Subcutaneous abdominal adipose tissue (tissue), 5 donors: ENCODE data around the gene TWIST2.

ENCODE experiments used
- H3K27ac ChIP-seq: one replicate; pipeline ENCODE4 v1.7.0; 2013; ENCODE audit warnings: low read depth, mild to moderate bottlenecking, inconsistent platforms, low read length, moderate library complexity
- H3K27me3 ChIP-seq, 5 donors: one replicate each; pipeline ENCODE4 v1.7.0; 2013; ENCODE audit warnings: low read length in 5 of 5, inconsistent platforms in 1 of 5; ENCODE audit not compliant: control insufficient read depth in 5 of 5, insufficient read depth in 4 of 5
- H3K36me3 ChIP-seq, 5 donors: one replicate each; pipeline ENCODE4 v1.7.0; 2013; ENCODE audit warnings: low read length in 5 of 5; ENCODE audit not compliant: control insufficient read depth in 5 of 5, insufficient read depth in 5 of 5
- H3K4me1 ChIP-seq, 5 donors: one replicate each; pipeline ENCODE4 v1.7.0; 2013; ENCODE audit warnings: low read length in 5 of 5, mild to moderate bottlenecking in 3 of 5, moderate library complexity in 1 of 5; ENCODE audit not compliant: control insufficient read depth in 5 of 5, insufficient read depth in 5 of 5
- H3K4me3 ChIP-seq, 5 donors: one replicate each; pipeline ENCODE4 v1.7.0; 2013; ENCODE audit warnings: low read length in 5 of 5, low read depth in 1 of 5
- H3K9ac ChIP-seq, 5 donors: one replicate each; pipeline ENCODE4 v1.7.0; 2013; ENCODE audit warnings: low read length in 5 of 5, mild to moderate bottlenecking in 4 of 5, moderate library complexity in 3 of 5
- H3K9me3 ChIP-seq, 5 donors: one replicate each; pipeline ENCODE4 v1.7.0; 2013; ENCODE audit warnings: low read length in 5 of 5; ENCODE audit not compliant: control insufficient read depth in 5 of 5
- donor health status: healthy.
- donor health status: healthy.
- donor health status: healthy.
- donor health status: healthy.
- donor health status: healthy.

The TWIST2 gene

DNA sequence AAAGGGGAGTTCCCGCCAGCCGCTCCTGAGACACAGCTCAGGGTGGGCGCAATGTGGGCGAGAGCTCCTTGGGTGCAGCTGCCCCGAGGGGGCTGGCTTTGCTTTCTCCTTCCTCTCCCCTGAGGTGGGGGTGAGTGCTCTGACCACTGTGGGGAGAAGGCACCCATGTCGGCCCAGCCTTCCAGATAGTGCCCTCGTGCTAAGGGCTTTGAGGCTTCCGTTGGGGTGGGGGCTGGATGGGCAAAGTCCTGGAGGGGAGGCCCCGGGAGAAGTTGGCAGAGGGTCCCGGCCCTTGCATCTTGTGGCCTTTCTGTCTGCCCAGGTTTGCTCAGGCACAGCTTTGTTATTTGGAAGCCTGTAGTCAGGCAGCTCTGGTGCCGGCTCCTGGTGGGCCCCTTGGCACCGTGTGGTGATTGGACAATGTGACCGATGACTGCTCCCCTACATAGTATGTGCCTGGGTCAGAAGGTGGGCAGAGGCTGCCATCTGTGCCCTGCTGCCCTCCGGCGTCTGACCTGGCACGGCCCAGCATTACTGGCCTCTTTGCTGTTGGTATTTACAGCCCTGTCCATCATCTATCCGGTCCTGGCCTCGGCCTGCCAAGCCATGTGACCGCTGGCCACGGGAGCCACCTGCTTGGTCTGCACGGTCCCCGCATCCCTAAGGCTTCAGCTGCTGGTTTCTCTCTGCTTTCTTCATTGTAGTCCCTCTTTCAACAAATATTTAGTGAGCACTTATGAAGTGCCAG, 50.8 kb downstream of the TWIST2 start:
- no peaks in the 10 kb centered on the region for H3K9me3 ChIP-seq
- no peaks in the 10 kb centered on the region for H3K36me3 ChIP-seq
- peaks cover 0 to 2% (median 0%) of the 10 kb centered on the region in 5 donors for H3K27me3 ChIP-seq
- H3K4me1 ChIP-seq, result peaks cover 18 to 82% (median 78%) of the 10 kb centered on the region in 5 donors
- no peak overlapping the region for H3K9ac ChIP-seq
- H3K4me3 ChIP-seq, result no peak overlapping the region
- H3K27ac ChIP-seq, result peak overlapping the region; percentile 90

DNA sequence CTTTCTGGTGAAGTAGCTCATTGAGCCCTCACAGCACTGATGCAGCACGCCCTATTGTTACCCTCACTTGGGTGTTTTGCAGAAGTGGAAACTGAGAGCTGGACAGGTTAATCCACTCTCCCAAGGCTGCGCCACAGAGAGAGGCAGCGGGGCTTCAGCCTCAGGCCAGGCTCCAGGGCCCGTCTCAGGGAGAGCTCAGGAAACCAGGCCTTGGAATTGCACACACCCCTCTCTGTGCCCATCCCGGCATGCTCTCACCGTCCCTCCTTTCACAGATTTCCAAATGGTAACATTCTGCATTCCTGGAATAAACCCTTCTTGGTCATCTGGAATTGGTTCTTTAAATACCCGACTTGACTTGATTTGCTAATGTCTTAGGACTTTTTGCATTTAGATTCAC, 51.5 kb downstream of the TWIST2 start:
- H3K36me3 ChIP-seq, result no peaks in the 10 kb centered on the region
- H3K4me3 ChIP-seq, result no peak overlapping the region
- peaks cover 15 to 76% (median 72%) of the 10 kb centered on the region in 5 donors for H3K4me1 ChIP-seq
- H3K27me3 ChIP-seq, result peaks cover 0 to 2% (median 0%) of the 10 kb centered on the region in 5 donors
- H3K27ac ChIP-seq, result peak overlapping the region; percentile 90
- no peak overlapping the region for H3K9ac ChIP-seq
- H3K9me3 ChIP-seq, result no peaks in the 10 kb centered on the region

GRCh38 chr2:238900511-238900910, 52.6 kb downstream of the TWIST2 start:
- Histone ChIP-seq H3K27ac (peak overlapping the region; percentile 12), H3K27me3 (peaks cover 0 to 2% (median 0%) of the 10 kb centered on the region in 5 donors), H3K4me3 (peak overlapping the region in 1 of 5 donors; percentile 27), H3K9me3 (no peaks in the 10 kb centered on the region), H3K4me1 (peaks cover 11 to 67% (median 60%) of the 10 kb centered on the region in 5 donors), H3K9ac (no peak overlapping the region), H3K36me3 (no peaks in the 10 kb centered on the region)

GRCh38 chr2:238901461-238902057, 53.7 kb downstream of the TWIST2 start:
- peak overlapping the region in 1 of 5 donors; percentile 36 for H3K9ac ChIP-seq
- peaks cover 10 to 56% (median 50%) of the 10 kb centered on the region in 5 donors for H3K4me1 ChIP-seq
- H3K4me3 ChIP-seq, result no peak overlapping the region
- H3K36me3 ChIP-seq, result peaks cover 0 to 4% (median 0%) of the 10 kb centered on the region in 5 donors
- no peaks in the 10 kb centered on the region for H3K9me3 ChIP-seq
- H3K27me3 ChIP-seq, result no peaks in the 10 kb centered on the region
- H3K27ac ChIP-seq, result peak overlapping the region; percentile 12

GRCh38 chr2:238902285-238902684, 54.4 kb downstream of the TWIST2 start:
- H3K36me3 ChIP-seq, result peaks cover 0 to 4% (median 0%) of the 10 kb centered on the region in 5 donors

GRCh38 chr2:238903141-238903540, 55.3 kb downstream of the TWIST2 start:
- Histone ChIP-seq H3K9me3 (no peaks in the 10 kb centered on the region), H3K27ac (no peak overlapping the region), H3K4me3 (no peak overlapping the region), H3K9ac (no peak overlapping the region), H3K27me3 (no peaks in the 10 kb centered on the region), H3K36me3 (peaks cover 0 to 4% (median 2%) of the 10 kb centered on the region in 5 donors), H3K4me1 (peaks cover 6 to 45% (median 34%) of the 10 kb centered on the region in 5 donors)

More at GRCh38 chr2:238902285-238902684, 54.4 kb downstream of the TWIST2 start:
- peak overlapping the region; percentile 12 for H3K27ac ChIP-seq
- H3K27me3 ChIP-seq, result no peaks in the 10 kb centered on the region
- H3K9me3 ChIP-seq, result no peaks in the 10 kb centered on the region
- no peak overlapping the region for H3K4me3 ChIP-seq
- peaks cover 12 to 49% (median 43%) of the 10 kb centered on the region in 5 donors for H3K4me1 ChIP-seq
- H3K9ac ChIP-seq, result no peak overlapping the region

GRCh38 chr2:238904177-238904576, 56.3 kb downstream of the TWIST2 start:
- no peaks in the 10 kb centered on the region for H3K27me3 ChIP-seq
- peaks cover 0 to 4% (median 2%) of the 10 kb centered on the region in 5 donors for H3K36me3 ChIP-seq
- H3K9me3 ChIP-seq, result no peaks in the 10 kb centered on the region
- peaks cover 5 to 45% (median 27%) of the 10 kb centered on the region in 5 donors for H3K4me1 ChIP-seq
- H3K9ac ChIP-seq, result no peak overlapping the region
- H3K4me3 ChIP-seq, result no peak overlapping the region
- H3K27ac ChIP-seq, result no peak overlapping the region

GRCh38 chr2:238904716-238905115, 56.8 kb downstream of the TWIST2 start:
- H3K9me3 ChIP-seq, result no peaks in the 10 kb centered on the region
- no peak overlapping the region for H3K9ac ChIP-seq
- no peak overlapping the region for H3K4me3 ChIP-seq
- no peaks in the 10 kb centered on the region for H3K27me3 ChIP-seq
- peaks cover 5 to 45% (median 28%) of the 10 kb centered on the region in 5 donors for H3K4me1 ChIP-seq
- H3K27ac ChIP-seq, result no peak overlapping the region
- H3K36me3 ChIP-seq, result peaks cover 0 to 4% (median 2%) of the 10 kb centered on the region in 5 donors

GRCh38 chr2:238905224-238905623, 57.3 kb downstream of the TWIST2 start:
- Histone ChIP-seq H3K9ac (no peak overlapping the region), H3K4me1 (peaks cover 5 to 43% (median 26%) of the 10 kb centered on the region in 5 donors), H3K4me3 (no peak overlapping the region), H3K36me3 (peaks cover 0 to 4% (median 2%) of the 10 kb centered on the region in 5 donors), H3K9me3 (no peaks in the 10 kb centered on the region), H3K27me3 (no peaks in the 10 kb centered on the region), H3K27ac (no peak overlapping the region)

- Histone ChIP-seq H3K4me1 (peaks cover 5 to 42% (median 24%) of the 10 kb centered on the region in 5 donors), H3K9me3 (no peaks in the 10 kb centered on the region), H3K27me3 (no peaks in the 10 kb centered on the region), H3K9ac (no peak overlapping the region), H3K27ac (no peak overlapping the region), H3K4me3 (no peak overlapping the region), H3K36me3 (peaks cover 0 to 8% (median 3%) of the 10 kb centered on the region in 5 donors)
Observed at GRCh38 chr2:238905644-238906043, 57.8 kb downstream of the TWIST2 start.
